ENCODE measurements around the gene HOXC4. TPM values are rescaled to one million over a fixed set of nuclear protein-coding genes. Genes with fewer than 3 reads are reported as not detected.
A peak's percentile ranks its signal among the peaks of the same experiment; 100 is the strongest.

Gene HOXC4
- total RNA-seq, 6 donors from 2014 or later: 0.40 to 1.0 (median 0.59) TPM; not detected in 3

DNA sequence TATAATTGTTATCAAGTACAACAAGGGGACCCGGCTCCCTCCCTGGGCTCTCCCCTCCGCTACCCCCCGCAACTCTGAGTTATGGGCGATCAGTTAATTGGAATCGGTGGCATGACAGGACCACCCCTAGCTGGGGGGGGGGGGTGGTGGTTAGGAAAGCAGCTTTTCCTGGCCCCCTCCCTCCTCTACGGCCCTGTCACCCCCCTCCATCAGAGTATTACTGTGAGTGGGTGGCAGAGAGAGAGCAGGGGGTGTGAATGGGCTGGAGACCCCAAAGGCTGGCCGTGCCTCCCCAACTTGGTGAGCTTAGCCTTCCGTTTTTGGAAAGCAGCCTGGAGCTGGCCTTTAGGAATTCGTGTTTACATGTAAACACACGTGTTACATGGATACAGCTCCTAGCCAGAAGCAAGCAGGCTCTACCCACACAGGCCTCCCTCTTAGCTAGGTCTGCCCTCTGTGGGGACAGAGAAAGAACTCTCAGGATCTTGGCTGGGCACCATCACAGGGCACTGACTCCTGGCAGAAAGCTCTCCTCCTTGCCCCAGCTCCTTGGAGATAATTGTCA is 1.1 kb upstream of the HOXC4 start:
- no peak for DNase-seq
- H3K4me1 ChIP-seq: peaks cover 0 to 18% (median 5%) of the 10 kb centered on the region in 4 donors
- no peak overlapping the region for H3K27ac ChIP-seq
- TF ChIP-seq EP300 (IDR thresholded peaks at IDR 0.05): no peak
- TF ChIP-seq, protein P1, sequence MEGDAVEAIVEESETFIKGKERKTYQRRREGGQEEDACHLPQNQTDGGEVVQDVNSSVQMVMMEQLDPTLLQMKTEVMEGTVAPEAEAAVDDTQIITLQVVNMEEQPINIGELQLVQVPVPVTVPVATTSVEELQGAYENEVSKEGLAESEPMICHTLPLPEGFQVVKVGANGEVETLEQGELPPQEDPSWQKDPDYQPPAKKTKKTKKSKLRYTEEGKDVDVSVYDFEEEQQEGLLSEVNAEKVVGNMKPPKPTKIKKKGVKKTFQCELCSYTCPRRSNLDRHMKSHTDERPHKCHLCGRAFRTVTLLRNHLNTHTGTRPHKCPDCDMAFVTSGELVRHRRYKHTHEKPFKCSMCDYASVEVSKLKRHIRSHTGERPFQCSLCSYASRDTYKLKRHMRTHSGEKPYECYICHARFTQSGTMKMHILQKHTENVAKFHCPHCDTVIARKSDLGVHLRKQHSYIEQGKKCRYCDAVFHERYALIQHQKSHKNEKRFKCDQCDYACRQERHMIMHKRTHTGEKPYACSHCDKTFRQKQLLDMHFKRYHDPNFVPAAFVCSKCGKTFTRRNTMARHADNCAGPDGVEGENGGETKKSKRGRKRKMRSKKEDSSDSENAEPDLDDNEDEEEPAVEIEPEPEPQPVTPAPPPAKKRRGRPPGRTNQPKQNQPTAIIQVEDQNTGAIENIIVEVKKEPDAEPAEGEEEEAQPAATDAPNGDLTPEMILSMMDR (IDR thresholded peaks at IDR 0.05): no peak
- no peak for TF ChIP-seq POLR2A (IDR thresholded peaks at IDR 0.05)
- no peak for TF ChIP-seq POLR2AphosphoS5 (IDR thresholded peaks at IDR 0.05)
- peaks cover 1 to 51% (median 32%) of the 10 kb centered on the region in 4 donors for H3K27me3 ChIP-seq
- ATAC-seq (ENCODE audit: low FRiP score in 2 of 2): peak in 1 of 2 donors; percentile 8
- no peaks in the 10 kb centered on the region for H3K36me3 ChIP-seq
- WGBS, 2 donors: 27 to 34% methylated on average over 3 to 10 of the region's 10 CpGs
- no peaks in the 10 kb centered on the region for H3K9me3 ChIP-seq
- H3K4me3 ChIP-seq: no peak overlapping the region

DNA sequence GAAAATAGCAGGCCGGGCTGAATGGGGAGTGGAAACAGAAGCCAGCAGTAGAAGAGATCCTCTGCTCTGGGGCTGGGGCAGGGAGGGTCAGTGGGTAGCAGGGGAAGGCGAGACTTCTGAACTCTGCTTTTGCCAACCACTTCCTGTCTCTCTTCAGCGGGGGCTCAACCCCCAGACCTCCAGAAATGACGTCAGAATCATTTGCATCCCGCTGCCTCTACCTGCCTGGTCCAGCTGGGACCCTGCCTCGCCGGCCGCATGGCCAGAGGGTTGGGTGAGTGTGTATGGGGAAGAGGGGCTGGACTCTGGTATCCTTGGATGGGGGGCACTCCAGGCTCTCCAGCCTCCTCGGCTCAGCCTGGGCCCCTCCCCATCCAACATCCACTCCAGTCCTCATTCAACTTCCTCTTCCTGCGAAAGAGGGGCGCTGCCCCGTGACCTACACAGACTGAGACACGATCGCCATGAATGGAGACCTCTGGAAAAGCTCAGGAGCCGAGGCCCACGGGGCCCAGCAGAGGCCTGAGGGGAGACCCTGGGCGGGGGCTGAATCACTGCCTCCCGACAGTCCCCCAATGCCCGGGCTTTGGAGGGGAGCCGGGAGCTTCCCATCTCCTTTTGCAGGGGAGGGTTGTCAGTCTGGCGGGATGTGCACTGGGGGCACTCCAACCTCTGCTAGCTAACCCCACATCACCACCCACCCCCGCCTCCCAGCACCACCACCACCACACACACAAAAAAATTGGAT is 458 bp upstream of the HOXC4 start:
- H3K9me3 ChIP-seq: no peaks in the 10 kb centered on the region
- peaks cover 0 to 16% (median 5%) of the 10 kb centered on the region in 4 donors for H3K4me1 ChIP-seq
- DNase-seq: peak in 1 of 2 donors; percentile 67
- H3K36me3 ChIP-seq: no peaks in the 10 kb centered on the region
- peak overlapping the region in 3 of 4 donors; percentile 27 to 50 (median 50) for H3K4me3 ChIP-seq
- H3K27ac ChIP-seq: peak overlapping the region in 3 of 4 donors; percentile 7 to 65 (median 49)
- no peak for TF ChIP-seq POLR2AphosphoS5 (IDR thresholded peaks at IDR 0.05)
- TF ChIP-seq, protein P1 (IDR thresholded peaks at IDR 0.05): no peak
- TF ChIP-seq POLR2A (IDR thresholded peaks at IDR 0.05): no peak
- TF ChIP-seq EP300 (IDR thresholded peaks at IDR 0.05): no peak
- ATAC-seq (ENCODE audit: low FRiP score in 2 of 2): peak in 1 of 2 donors; percentile 52
- H3K27me3 ChIP-seq: peaks cover 1 to 45% (median 28%) of the 10 kb centered on the region in 4 donors
- 7 to 8% methylated on average over 8 to 22 of the region's 22 CpGs for WGBS, 2 donors

DNA sequence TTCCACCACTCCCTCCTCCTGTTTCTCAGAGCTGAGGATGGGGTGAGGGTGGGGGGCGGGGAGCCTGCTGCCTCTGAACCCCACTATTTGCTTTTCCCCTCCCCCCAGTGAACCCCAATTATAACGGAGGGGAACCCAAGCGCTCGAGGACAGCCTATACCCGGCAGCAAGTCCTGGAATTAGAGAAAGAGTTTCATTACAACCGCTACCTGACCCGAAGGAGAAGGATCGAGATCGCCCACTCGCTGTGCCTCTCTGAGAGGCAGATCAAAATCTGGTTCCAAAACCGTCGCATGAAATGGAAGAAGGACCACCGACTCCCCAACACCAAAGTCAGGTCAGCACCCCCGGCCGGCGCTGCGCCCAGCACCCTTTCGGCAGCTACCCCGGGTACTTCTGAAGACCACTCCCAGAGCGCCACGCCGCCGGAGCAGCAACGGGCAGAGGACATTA is 1.1 kb downstream of the HOXC4 start:
- Histone ChIP-seq H3K4me1 (peaks cover 0 to 16% (median 5%) of the 10 kb centered on the region in 4 donors), H3K4me3 (peak overlapping the region in 1 of 4 donors; percentile 50), H3K9me3 (no peaks in the 10 kb centered on the region), H3K27me3 (peaks cover 1 to 37% (median 25%) of the 10 kb centered on the region in 4 donors), H3K27ac (no peak overlapping the region), H3K36me3 (no peaks in the 10 kb centered on the region)
- 23 to 39% methylated on average over 9 to 24 of the region's 24 CpGs for WGBS, 2 donors
- ATAC-seq (ENCODE audit: low FRiP score in 2 of 2): no peak
- peak in 1 of 2 donors; percentile 76 for DNase-seq
- TF ChIP-seq POLR2A (IDR thresholded peaks at IDR 0.05) (no peak), EP300 (IDR thresholded peaks at IDR 0.05) (no peak), POLR2AphosphoS5 (IDR thresholded peaks at IDR 0.05) (no peak)
- TF ChIP-seq, protein P1 (IDR thresholded peaks at IDR 0.05): no peak

DNA sequence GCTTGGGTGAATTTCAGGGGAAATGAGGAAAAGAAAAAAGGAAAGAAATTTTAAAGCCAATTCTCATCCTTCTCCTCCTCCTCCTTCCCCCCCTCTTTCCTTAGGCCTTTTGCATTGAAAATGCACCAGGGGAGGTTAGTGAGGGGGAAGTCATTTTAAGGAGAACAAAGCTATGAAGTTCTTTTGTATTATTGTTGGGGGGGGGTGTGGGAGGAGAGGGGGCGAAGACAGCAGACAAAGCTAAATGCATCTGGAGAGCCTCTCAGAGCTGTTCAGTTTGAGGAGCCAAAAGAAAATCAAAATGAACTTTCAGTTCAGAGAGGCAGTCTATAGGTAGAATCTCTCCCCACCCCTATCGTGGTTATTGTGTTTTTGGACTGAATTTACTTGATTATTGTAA is 1.9 kb downstream of the HOXC4 start:
- H3K27me3 ChIP-seq: peaks cover 1 to 40% (median 23%) of the 10 kb centered on the region in 4 donors
- 65 to 75% methylated on average over 2 of the region's 2 CpGs for WGBS, 2 donors
- H3K4me3 ChIP-seq: no peak overlapping the region
- TF ChIP-seq POLR2A (IDR thresholded peaks at IDR 0.05) (no peak), EP300 (IDR thresholded peaks at IDR 0.05) (no peak)
- TF ChIP-seq, protein P1 (IDR thresholded peaks at IDR 0.05): no peak
- DNase-seq (no peak), ATAC-seq (ENCODE audit: low FRiP score in 2 of 2) (no peak)
- H3K9me3 ChIP-seq: no peaks in the 10 kb centered on the region
- H3K27ac ChIP-seq: no peak overlapping the region
- peaks cover 0 to 16% (median 5%) of the 10 kb centered on the region in 4 donors for H3K4me1 ChIP-seq
- H3K36me3 ChIP-seq: no peaks in the 10 kb centered on the region
